ENCODE measurements around the gene MYO1D.
"Not testable (repeated sequence)": the region's sequence is repeated elsewhere in the genome, so short reads cannot be mapped to it uniquely, and the experiment has no call there.

MYO1D gene

GRCh38 chr17:32894245-32894644, 17.3 kb upstream of the MYO1D start:
- TF ChIP-seq CTCF (IDR thresholded peaks at IDR 0.05; ENCODE audit: insufficient read depth, missing control alignments), result no peak
- DNase-seq (ENCODE audit: insufficient read length, low spot score) (no peak), FAIRE-seq (no peak)

- FAIRE-seq; DNase-seq (ENCODE audit: insufficient read length, low spot score): not testable (repeated sequence)
These were observed 10.5 kb upstream of the MYO1D start for GRCh38 chr17:32887410-32887809.

- FAIRE-seq; DNase-seq (ENCODE audit: insufficient read length, low spot score): not testable (repeated sequence)
These were observed 10.0 kb upstream of the MYO1D start for GRCh38 chr17:32886951-32887350.

- DNase-seq (ENCODE audit: insufficient read length, low spot score), result no peak
- no peak for FAIRE-seq
These were observed 5.8 kb upstream of the MYO1D start for GRCh38 chr17:32882734-32883133.

GRCh38 chr17:32882029-32882428, 5.1 kb upstream of the MYO1D start:
- no peak for TF ChIP-seq CTCF (IDR thresholded peaks at IDR 0.05; ENCODE audit: insufficient read depth, missing control alignments)
- no peak for DNase-seq (ENCODE audit: insufficient read length, low spot score)
- FAIRE-seq, result no peak

More at GRCh38 chr17:32882734-32883133, 5.8 kb upstream of the MYO1D start:
- TF ChIP-seq CTCF (IDR thresholded peaks at IDR 0.05; ENCODE audit: insufficient read depth, missing control alignments), result no peak

- DNase-seq (ENCODE audit: insufficient read length, low spot score) (no peak), FAIRE-seq (no peak)
- TF ChIP-seq CTCF (IDR thresholded peaks at IDR 0.05; ENCODE audit: insufficient read depth, missing control alignments), result no peak
These were observed 3.9 kb upstream of the MYO1D start for GRCh38 chr17:32880671-32881453.

- DNase-seq (ENCODE audit: insufficient read length, low spot score) (no peak), FAIRE-seq (no peak)
- no peak for TF ChIP-seq CTCF (IDR thresholded peaks at IDR 0.05; ENCODE audit: insufficient read depth, missing control alignments)
These were observed 2.2 kb upstream of the MYO1D start for GRCh38 chr17:32879134-32879533.

- no peak for TF ChIP-seq CTCF (IDR thresholded peaks at IDR 0.05; ENCODE audit: insufficient read depth, missing control alignments)
- DNase-seq (ENCODE audit: insufficient read length, low spot score) (no peak), FAIRE-seq (no peak)
These were observed 1.3 kb upstream of the MYO1D start for GRCh38 chr17:32878211-32878610.

All from D721Med (cell line).